CD4-positive, CD25-positive, alpha-beta regulatory T cell (primary cell): ENCODE data around the gene LRRC4B. TPM values are rescaled to one million over a fixed set of nuclear protein-coding genes. Genes with fewer than 3 reads are reported as not detected.
A peak's percentile ranks its signal among the peaks of the same experiment; 100 is the strongest.

Source experiments
- ATAC-seq, 2 donors: fragments of 150-1000 bp; cut with Tn5 transposase; one replicate each; pipeline ENCODE4 v1.10.0; 2021; ENCODE audit warnings: low read depth in 2 of 2, moderate number of reproducible peaks in 2 of 2, moderate library complexity in 1 of 2
- DNase-seq, 3 donors: peaks; one replicate each; pipeline versions ENCODE4 v3.0.0 to v3.0.0-alpha.2; 2012 to 2022; ENCODE audit warnings: mixed read lengths in 1 of 3
- H3K27ac ChIP-seq: one replicate; pipeline ENCODE4 v1.7.0; 2013; ENCODE audit warnings: mild to moderate bottlenecking, low read length; ENCODE audit not compliant: insufficient read depth, poor library complexity, severe bottlenecking
- H3K27me3 ChIP-seq: one replicate; pipeline ENCODE4 v1.7.0; 2013; ENCODE audit warnings: low read length; ENCODE audit not compliant: control insufficient read depth, insufficient read depth
- H3K36me3 ChIP-seq: one replicate; pipeline ENCODE4 v1.7.0; 2013; ENCODE audit warnings: mild to moderate bottlenecking, low read length, moderate library complexity; ENCODE audit not compliant: control insufficient read depth, insufficient read depth
- H3K4me1 ChIP-seq: 2 replicates; pipeline ENCODE4 v1.7.0; 2013; ENCODE audit warnings: mild to moderate bottlenecking, low read length; ENCODE audit not compliant: insufficient read depth, control insufficient read depth, poor library complexity, severe bottlenecking
- H3K4me3 ChIP-seq: one replicate; pipeline ENCODE4 v1.7.0; 2013; ENCODE audit warnings: low read depth, mild to moderate bottlenecking, low read length, moderate library complexity
- H3K9me3 ChIP-seq, 2 experiments: 1 replicate in 1 of 2; 2 replicates in 1 of 2; pipeline ENCODE4 v1.7.0; 2013; ENCODE audit warnings: low read length in 2 of 2, mild to moderate bottlenecking in 1 of 2, moderate library complexity in 1 of 2; ENCODE audit not compliant: control insufficient read depth in 2 of 2
- H3K27ac Mint-ChIP-seq, 3 donors: one replicate each; pipeline ENCODE4 v1.8.0; 2020 to 2022; ENCODE audit warnings: mild to moderate bottlenecking in 3 of 3, mixed read lengths in 3 of 3, moderate library complexity in 2 of 3
- H3K27me3 Mint-ChIP-seq: one replicate; pipeline ENCODE4 v1.8.0; 2022; ENCODE audit warnings: mild to moderate bottlenecking, mixed read lengths
- H3K36me3 Mint-ChIP-seq: one replicate; pipeline ENCODE4 v1.8.0; 2020; ENCODE audit warnings: mixed read lengths
- H3K4me1 Mint-ChIP-seq, 4 donors: one replicate each; pipeline ENCODE4 v1.8.0; 2020 to 2022; ENCODE audit warnings: mixed read lengths in 4 of 4, mild to moderate bottlenecking in 1 of 4
- H3K4me3 Mint-ChIP-seq, 4 donors: one replicate each; pipeline ENCODE4 v1.8.0; 2020 to 2022; ENCODE audit warnings: mild to moderate bottlenecking in 4 of 4, mixed read lengths in 4 of 4, moderate library complexity in 3 of 4
- H3K9me3 Mint-ChIP-seq, 7 donors: one replicate each; pipeline ENCODE4 v1.8.0; 2020 to 2022; ENCODE audit warnings: mixed read lengths in 7 of 7, mild to moderate bottlenecking in 3 of 7, moderate library complexity in 2 of 7
- polyA plus RNA-seq, 4 donors: library from polyadenylated mRNA; unstranded; fragments of 300-500 nt; fragmentation: Illumina TruSeq; gene quantifications; one replicate each; pipeline ENCODE4 v1.2.3, GENCODE V29; 2021
- total RNA-seq: library from RNA; stranded (reverse); gene quantifications from one replicate; pipeline ENCODE4 v1.2.3, GENCODE V29; 2022

The LRRC4B gene
- total and polyA plus RNA-seq, 5 donors from 2014 or later = not detected

DNA sequence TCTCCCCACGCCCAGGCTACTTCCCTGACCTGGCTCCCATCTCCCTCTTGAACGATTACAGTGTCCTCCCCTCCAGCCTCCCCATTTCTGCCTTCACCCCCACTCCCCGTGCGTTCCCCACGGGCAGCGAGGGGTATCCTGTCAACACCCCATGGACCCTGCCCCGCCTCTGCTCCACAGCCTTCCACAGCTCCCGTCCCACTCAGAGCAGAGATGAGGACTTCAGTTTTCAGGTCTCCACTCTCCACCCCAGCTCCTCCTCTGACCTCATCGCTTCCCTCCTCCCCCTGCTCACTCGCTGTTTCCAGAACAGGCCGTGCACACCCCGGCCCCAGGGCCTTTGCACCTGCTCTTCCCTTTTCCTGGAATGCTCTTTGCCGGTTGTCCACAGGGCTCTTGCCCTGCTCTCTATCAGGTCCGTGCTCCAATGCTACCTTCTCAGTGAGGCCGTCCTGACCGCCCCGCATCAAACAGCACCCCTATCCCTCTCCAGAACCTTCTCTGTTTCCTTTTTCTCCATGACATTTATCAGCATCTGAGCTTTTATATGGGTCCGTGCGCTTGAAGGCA, 15.0 kb downstream of the LRRC4B start:
- peaks cover 0 to 20% (median 11%) of the 10 kb centered on the region in 4 donors for H3K4me1 Mint-ChIP-seq
- H3K9me3 Mint-ChIP-seq = peaks cover 0 to 3% (median 0%) of the 10 kb centered on the region in 7 donors
- H3K9me3 ChIP-seq = no peaks in the 10 kb centered on the region
- H3K36me3 Mint-ChIP-seq = no peaks in the 10 kb centered on the region
- no peak overlapping the region for H3K4me3 ChIP-seq
- H3K27me3 Mint-ChIP-seq = peaks cover 40% of the 10 kb centered on the region
- no peaks in the 10 kb centered on the region for H3K27me3 ChIP-seq
- H3K4me3 Mint-ChIP-seq = no peak overlapping the region
- no peak for ATAC-seq
- peaks cover 12% of the 10 kb centered on the region for H3K4me1 ChIP-seq
- H3K27ac ChIP-seq = no peak overlapping the region
- no peaks in the 10 kb centered on the region for H3K36me3 ChIP-seq
- H3K27ac Mint-ChIP-seq = no peak overlapping the region
- DNase-seq = no peak

GRCh38 chr19:50552540-50552939, 15.7 kb downstream of the LRRC4B start:
- Mint-ChIP-seq H3K9me3 (peaks cover 0 to 1% (median 0%) of the 10 kb centered on the region in 7 donors), H3K36me3 (no peaks in the 10 kb centered on the region), H3K27me3 (peaks cover 36% of the 10 kb centered on the region), H3K4me1 (peaks cover 0 to 20% (median 11%) of the 10 kb centered on the region in 4 donors), H3K27ac (no peak overlapping the region), H3K4me3 (peak overlapping the region in 1 of 4 donors; percentile 43)
- Histone ChIP-seq H3K4me1 (peaks cover 12% of the 10 kb centered on the region), H3K4me3 (no peak overlapping the region), H3K27me3 (no peaks in the 10 kb centered on the region), H3K27ac (no peak overlapping the region), H3K9me3 (no peaks in the 10 kb centered on the region), H3K36me3 (no peaks in the 10 kb centered on the region)
- ATAC-seq (no peak), DNase-seq (no peak)

DNA sequence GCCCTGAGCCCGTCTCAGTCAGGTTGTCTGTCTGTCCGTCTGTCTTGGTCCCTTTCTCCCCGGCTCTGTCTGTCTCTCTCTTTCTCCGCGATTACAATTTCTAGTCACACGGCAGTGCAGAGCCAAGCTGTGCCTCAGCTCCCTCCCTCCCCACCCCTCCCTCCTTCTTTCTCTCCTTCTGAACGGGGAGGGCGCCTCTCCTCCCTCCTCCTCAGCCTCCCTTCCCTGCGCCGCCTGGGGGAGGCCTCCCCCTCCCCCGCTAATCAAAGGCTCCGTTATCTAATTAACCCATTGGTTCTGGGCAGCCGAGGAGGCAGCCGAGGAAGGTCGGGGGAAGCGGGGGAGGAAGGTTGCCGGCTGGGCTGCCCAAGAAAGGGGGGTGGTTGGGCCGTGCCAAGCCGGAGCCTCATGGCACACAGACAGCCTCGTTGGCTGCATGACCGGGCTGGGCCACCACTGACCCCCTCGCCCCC, 16.5 kb downstream of the LRRC4B start:
- H3K4me3 ChIP-seq = no peak overlapping the region
- no peak for ATAC-seq
- peaks cover 9% of the 10 kb centered on the region for H3K4me1 ChIP-seq
- Mint-ChIP-seq H3K27ac (no peak overlapping the region), H3K9me3 (peaks cover 0 to 1% (median 0%) of the 10 kb centered on the region in 7 donors), H3K4me3 (no peak overlapping the region), H3K36me3 (no peaks in the 10 kb centered on the region), H3K4me1 (peaks cover 0 to 18% (median 11%) of the 10 kb centered on the region in 4 donors), H3K27me3 (peaks cover 30% of the 10 kb centered on the region)
- H3K27me3 ChIP-seq = no peaks in the 10 kb centered on the region
- H3K27ac ChIP-seq = no peak overlapping the region
- H3K9me3 ChIP-seq = no peaks in the 10 kb centered on the region
- H3K36me3 ChIP-seq = no peaks in the 10 kb centered on the region
- no peak for DNase-seq

DNA sequence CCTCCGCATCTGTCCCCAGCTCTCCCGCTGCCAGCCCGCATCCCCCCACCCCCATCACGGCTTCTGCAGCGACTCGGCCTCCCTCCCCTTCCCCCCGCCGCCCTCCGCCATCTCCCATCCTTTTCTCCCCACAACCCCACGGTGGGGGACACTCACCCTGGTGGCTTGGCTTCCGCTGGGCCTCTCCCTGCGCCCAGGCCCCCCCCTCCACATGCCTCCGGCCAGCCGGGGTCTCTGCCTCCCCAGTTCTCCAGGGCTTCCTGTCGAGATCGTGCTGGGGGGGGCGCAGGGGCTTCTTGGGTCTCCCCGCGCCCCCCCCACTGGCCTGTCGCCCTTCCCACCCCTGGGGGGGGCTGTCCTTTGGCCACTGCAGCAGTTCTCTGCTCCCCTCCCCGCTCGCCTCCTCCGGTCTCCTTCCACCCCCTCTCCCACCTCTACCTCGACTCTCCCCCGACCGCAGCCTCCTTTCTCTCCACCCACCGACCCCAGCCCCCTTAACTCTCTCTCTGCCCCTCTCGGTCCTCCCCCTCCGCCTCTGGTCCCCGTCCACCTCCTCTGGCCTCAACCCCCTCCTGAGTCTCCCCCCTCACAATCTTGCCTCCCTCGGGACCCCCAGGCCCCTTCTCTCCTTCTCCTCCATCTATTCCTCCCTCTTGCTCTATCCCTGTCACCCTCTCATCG, 17.1 kb downstream of the LRRC4B start:
- H3K4me3 ChIP-seq = no peak overlapping the region
- ATAC-seq (no peak), DNase-seq (no peak)
- H3K36me3 ChIP-seq = no peaks in the 10 kb centered on the region
- Mint-ChIP-seq H3K9me3 (peaks cover 0 to 1% (median 0%) of the 10 kb centered on the region in 7 donors), H3K27ac (no peak overlapping the region), H3K27me3 (peaks cover 24% of the 10 kb centered on the region), H3K4me3 (no peak overlapping the region), H3K4me1 (peaks cover 0 to 12% (median 7%) of the 10 kb centered on the region in 4 donors), H3K36me3 (no peaks in the 10 kb centered on the region)
- H3K4me1 ChIP-seq = peaks cover 3% of the 10 kb centered on the region
- H3K9me3 ChIP-seq = no peaks in the 10 kb centered on the region
- no peaks in the 10 kb centered on the region for H3K27me3 ChIP-seq
- H3K27ac ChIP-seq = no peak overlapping the region

GRCh38 chr19:50550594-50550966, 17.7 kb downstream of the LRRC4B start:
- Mint-ChIP-seq H3K4me1 (peaks cover 0 to 10% (median 7%) of the 10 kb centered on the region in 4 donors), H3K9me3 (peaks cover 0 to 1% (median 0%) of the 10 kb centered on the region in 7 donors), H3K36me3 (no peaks in the 10 kb centered on the region), H3K27ac (no peak overlapping the region), H3K4me3 (no peak overlapping the region), H3K27me3 (peaks cover 24% of the 10 kb centered on the region)
- ATAC-seq (no peak), DNase-seq (no peak)
- no peak overlapping the region for H3K27ac ChIP-seq
- H3K36me3 ChIP-seq = no peaks in the 10 kb centered on the region
- no peaks in the 10 kb centered on the region for H3K4me1 ChIP-seq
- H3K9me3 ChIP-seq = no peaks in the 10 kb centered on the region
- H3K4me3 ChIP-seq = no peak overlapping the region
- H3K27me3 ChIP-seq = no peaks in the 10 kb centered on the region

DNA sequence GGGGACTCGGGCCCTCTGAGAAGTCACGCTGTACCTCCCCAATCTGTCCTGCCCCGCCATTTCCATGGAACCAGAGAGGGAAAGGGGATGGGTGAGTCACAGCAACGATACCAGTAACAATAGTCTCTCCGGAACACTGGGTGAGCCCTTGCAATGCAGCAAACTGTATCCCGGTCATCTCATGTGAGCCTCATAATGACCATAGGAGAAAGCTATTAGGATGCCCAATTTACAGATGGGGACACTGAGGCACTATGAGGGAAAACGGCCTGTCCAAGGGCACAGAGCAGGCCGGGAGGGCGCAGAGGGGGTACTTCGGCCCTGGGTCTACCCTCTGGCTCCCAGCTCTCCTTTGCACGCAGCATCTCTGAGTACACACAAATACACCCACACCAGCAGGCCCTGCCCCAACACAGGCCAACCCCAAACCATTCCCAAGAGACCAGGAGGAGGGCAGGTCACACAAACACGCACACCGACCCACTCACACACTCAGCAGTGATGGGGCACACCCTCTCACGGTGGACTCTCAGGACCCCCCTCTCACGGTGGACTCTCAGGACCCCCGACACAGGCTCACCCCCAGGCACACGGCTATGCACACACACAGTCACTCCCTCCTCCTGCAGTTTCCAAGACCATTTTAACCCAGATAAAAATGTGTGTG, 18.2 kb downstream of the LRRC4B start:
- H3K27ac Mint-ChIP-seq = no peak overlapping the region
- no peak overlapping the region for H3K4me3 Mint-ChIP-seq
- no peak for DNase-seq
- Histone ChIP-seq H3K9me3 (no peaks in the 10 kb centered on the region), H3K4me1 (no peaks in the 10 kb centered on the region), H3K27me3 (no peaks in the 10 kb centered on the region), H3K4me3 (no peak overlapping the region), H3K27ac (no peak overlapping the region), H3K36me3 (no peaks in the 10 kb centered on the region)
- ATAC-seq = no peak
- H3K36me3 Mint-ChIP-seq = no peaks in the 10 kb centered on the region
- peaks cover 0 to 1% (median 0%) of the 10 kb centered on the region in 7 donors for H3K9me3 Mint-ChIP-seq
- peaks cover 0 to 5% (median 4%) of the 10 kb centered on the region in 4 donors for H3K4me1 Mint-ChIP-seq
- peaks cover 18% of the 10 kb centered on the region for H3K27me3 Mint-ChIP-seq

- H3K9me3 ChIP-seq = no peaks in the 10 kb centered on the region
- H3K27me3 ChIP-seq = no peaks in the 10 kb centered on the region
- H3K27me3 Mint-ChIP-seq = peaks cover 18% of the 10 kb centered on the region
- no peak overlapping the region for H3K27ac ChIP-seq
- DNase-seq (no peak), ATAC-seq (no peak)
- no peaks in the 10 kb centered on the region for H3K36me3 Mint-ChIP-seq
- H3K4me1 ChIP-seq = no peaks in the 10 kb centered on the region
- no peak overlapping the region for H3K4me3 Mint-ChIP-seq
- H3K4me1 Mint-ChIP-seq = peaks cover 0 to 5% (median 4%) of the 10 kb centered on the region in 4 donors
- H3K36me3 ChIP-seq = no peaks in the 10 kb centered on the region
- no peak overlapping the region for H3K27ac Mint-ChIP-seq
- H3K9me3 Mint-ChIP-seq = peaks cover 0 to 1% (median 0%) of the 10 kb centered on the region in 7 donors
- H3K4me3 ChIP-seq = no peak overlapping the region
Measured at GRCh38 chr19:50549059-50549926, 18.9 kb downstream of the LRRC4B start.
